HG03442 (cell line): Measurements from ENCODE around the gene DMXL2.
"Not testable (repeated sequence)": the region's sequence is repeated elsewhere in the genome, so short reads cannot be mapped to it uniquely, and the experiment has no call there.

Source experiments
- ATAC-seq: cut with Tn5 transposase; IDR thresholded peaks from one replicate; pipeline ENCODE4 v1.9.1; 2021; ENCODE audit warnings: mild to moderate bottlenecking, moderate library complexity; ENCODE audit not compliant: unreplicated experiment

DMXL2 gene

GRCh38 chr15:51623386-51623938, 891 bp upstream of the DMXL2 start:
- ATAC-seq = no peak

DNA sequence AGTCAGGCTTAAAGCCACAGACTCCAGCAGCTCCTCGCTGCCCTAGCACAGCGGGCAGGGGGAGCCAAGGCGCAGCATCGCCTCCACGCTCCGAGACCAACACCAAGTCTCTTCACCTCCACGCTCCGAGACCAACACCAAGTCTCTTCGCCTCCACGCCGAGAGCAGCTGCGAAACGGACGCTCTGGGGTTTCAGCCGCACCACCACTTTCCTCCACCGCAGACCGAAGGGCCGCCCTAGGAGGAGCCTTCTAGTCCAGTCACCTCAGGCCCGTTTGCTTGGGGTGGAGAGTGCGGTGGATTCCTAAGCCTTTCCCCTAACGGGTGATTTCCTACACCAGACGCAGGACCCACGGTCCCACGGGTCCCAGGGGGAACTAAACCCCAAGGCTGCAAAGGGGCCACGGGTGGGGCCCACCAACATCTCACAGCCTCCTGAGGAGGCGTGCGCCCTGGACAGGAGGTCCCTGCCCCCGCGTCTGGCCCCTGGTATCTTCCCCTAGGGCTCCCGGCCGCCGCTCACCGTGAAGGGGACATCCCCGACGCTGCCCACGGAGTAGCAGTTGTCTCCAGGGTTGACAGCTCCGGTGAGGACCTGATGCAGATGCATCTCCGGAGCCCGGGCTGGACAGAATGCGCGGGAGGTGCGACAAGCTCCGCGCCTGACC, 501 bp downstream of the DMXL2 start:
- ATAC-seq = peak; percentile 49

- ATAC-seq = no peak
Measured at GRCh38 chr15:51621155-51621765, 1.3 kb downstream of the DMXL2 start.

DNA sequence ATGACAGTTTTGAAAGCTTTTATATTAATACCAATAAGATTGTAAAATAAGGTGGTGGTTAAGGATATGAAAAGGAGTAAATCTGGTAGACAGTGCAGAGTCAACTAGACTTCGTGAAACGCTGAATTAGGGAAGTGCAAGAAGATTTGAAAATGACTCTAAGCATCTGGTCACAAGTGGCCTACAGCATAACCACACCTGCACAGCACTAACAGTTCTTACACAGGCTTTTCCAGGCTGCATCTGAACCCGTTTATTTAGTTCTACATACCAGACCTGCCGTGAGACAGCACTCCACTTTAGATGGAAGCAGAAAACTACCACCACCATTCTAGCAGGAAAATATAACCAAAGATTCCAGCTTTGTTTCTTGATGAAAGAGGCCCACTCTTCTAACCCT, 1.9 kb downstream of the DMXL2 start:
- no peak for ATAC-seq

- no peak for ATAC-seq
Measured at GRCh38 chr15:51620122-51620521, 2.4 kb downstream of the DMXL2 start.

- no peak for ATAC-seq
Measured at GRCh38 chr15:51619331-51620035, 3.1 kb downstream of the DMXL2 start.

GRCh38 chr15:51617886-51618285, 4.7 kb downstream of the DMXL2 start:
- ATAC-seq = no peak

GRCh38 chr15:51613951-51614350, 8.6 kb downstream of the DMXL2 start:
- ATAC-seq = no peak

- not testable (repeated sequence) for ATAC-seq
Measured at GRCh38 chr15:51612669-51613068, 9.9 kb downstream of the DMXL2 start.

DNA sequence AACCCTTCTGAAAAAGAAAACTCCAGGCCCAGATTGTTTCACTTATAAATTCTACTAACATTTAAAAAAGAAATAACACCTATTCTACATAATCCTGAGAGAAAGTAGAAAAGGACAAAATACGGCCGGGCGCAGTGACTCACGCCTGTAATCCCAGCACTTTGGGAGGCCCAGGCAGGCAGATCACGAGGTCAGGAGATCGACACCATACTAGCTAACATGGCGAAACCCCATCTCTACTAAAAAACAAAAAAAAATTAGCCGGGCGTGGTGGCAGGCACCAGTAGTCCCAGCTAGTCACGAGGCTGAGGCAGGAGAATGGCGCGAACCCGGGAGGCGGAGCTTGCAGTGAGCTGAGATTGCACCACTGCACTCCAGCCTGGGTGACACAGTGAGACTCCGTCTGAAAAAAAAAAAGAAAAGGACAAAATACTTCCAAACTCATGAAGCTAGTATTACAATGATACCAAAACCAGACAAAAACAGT, 19.1 kb downstream of the DMXL2 start:
- ATAC-seq = not testable (repeated sequence)

DNA sequence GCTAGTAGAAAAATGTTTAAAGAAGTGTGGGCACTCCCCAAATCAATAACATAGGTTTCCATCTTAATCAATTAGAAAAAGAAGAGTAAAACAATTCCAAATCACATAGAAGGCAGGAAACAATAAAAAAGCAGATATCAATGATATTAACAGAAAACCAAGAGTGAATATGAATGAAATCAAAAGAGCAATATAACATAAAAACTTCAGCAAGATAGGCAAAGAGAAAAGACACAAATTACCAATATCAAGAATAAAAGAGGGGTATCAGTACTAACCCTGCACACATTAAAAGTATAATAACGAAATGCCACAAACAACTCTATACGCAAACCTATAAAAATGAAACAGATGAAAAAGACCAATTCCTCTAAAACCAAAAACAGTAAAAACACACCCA, 19.6 kb downstream of the DMXL2 start:
- ATAC-seq = no peak

GRCh38 chr15:51602484-51602883, 20.1 kb downstream of the DMXL2 start:
- no peak for ATAC-seq

- ATAC-seq = no peak
Measured at GRCh38 chr15:51601801-51602200, 20.8 kb downstream of the DMXL2 start.

DNA sequence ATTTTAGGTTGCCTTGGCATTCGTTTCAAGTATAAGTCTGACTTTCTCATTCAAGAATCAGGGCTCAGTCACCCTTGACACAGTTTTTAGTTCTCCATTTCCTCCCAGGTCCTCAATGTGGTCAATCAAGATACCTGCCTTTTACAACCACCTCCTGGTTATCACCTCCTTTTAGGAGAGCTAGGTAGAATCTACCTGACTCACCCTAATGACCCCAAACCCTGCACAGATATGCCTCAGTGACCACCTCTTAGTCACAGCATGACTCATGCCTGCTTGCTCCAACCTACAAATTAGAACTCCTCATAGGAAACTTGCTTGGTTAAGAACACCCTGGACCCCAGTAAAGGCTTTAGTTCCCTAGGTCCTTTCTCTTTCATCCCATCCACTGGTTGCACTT, 22.5 kb downstream of the DMXL2 start:
- ATAC-seq = peak; percentile 67

DNA sequence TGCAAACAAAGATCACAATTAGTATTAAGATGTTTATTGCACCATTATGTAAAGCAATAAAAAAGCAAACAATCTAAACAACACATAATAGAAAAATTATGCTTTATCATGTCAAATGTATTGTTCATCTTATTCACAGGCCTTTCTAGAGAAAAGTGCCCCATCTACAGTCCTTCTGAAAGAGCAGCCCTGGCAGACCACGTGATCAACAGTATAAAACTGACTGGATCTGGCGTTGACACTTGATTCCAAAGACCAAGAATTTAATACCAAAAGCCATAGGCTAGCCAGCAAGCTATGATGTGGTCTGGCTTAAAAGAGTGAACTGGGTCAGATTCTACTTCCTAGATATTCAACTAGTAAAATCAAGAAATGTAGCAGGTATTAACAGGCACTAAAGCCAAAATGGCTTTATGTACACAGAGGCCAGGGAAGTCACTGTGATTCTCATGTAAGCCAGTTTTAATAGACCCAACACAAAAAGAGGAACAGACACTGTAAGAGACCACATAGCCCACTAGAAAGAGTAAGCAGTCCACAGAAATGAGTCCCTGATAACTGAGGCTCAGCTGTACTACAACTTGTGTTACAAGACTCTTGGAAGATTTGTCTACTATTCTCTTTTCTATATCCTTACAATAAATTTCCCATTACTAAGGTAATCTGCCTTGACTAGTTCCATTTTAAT, 32.5 kb downstream of the DMXL2 start:
- no peak for ATAC-seq

GRCh38 chr15:51588966-51589365, 33.6 kb downstream of the DMXL2 start:
- no peak for ATAC-seq

DNA sequence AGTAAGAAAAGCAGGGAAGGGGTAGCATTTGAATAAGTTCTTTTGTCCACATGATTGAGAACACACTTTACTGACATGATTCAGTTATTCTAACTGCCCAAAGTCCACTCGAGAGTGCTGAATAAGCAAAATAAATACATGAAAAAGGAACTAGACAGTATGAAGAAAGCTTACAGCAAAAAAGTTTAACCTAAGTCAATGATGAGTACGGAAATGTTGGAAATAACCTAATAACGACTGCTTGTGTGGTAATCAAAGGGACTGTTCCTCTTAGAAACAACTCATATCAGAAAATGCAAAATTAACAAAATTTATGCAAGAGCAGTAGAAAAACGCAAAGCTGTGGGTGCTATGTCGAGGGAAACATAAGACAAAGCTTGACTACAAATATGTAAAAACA, 36.6 kb downstream of the DMXL2 start:
- ATAC-seq = no peak

DNA sequence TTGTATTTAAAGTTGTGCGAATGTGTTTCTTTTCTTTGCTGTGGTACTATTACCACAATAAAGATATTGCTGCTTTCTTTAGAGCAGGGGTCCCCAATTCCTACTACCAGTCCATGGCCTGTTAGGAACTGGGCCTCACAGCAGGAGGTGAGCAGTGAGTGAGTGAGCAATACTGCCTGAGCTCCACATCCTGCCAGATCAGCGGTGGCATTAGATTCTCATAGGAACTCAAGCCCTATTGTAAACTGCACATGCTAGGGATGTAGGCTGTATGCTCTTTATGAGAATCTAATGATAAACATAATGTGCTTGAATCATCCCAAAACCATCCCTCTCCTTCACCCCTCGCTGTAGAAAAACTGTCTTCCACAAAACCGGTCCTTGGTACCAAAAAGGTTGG, 41.6 kb downstream of the DMXL2 start:
- ATAC-seq = no peak

GRCh38 chr15:51580385-51580784, 42.2 kb downstream of the DMXL2 start:
- no peak for ATAC-seq

GRCh38 chr15:51579012-51579411, 43.6 kb downstream of the DMXL2 start:
- no peak for ATAC-seq

DNA sequence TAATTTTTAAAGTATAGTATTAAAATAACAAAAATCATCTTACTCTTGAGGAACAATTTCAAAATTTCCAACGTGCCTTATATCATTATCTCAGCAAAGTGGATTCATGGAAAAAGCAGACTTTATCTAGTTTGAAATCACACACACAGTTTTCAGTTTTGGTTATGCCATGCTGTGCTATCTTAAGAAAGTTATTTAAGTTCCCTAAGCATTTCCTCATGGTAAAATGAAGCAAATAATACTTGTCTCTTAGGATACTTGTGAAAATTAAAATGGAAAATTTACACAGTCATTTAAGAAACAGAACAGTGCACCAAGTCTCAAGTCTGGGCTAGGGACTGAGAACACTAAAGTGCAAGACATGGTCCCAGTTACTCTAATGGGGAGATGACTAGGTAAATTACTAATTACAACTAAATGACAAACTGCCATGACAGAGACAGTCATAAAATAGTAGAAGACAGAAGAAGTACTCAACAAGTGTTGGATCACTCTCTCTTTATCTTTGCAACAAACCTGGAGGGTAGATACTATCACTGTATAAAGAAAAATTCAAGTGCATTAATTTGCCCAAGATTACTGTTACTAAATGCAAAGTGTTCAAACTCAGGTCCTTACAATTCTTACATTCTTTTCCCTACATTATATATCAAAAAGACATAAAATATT, 44.8 kb downstream of the DMXL2 start:
- ATAC-seq = no peak
